HT-29 (cell line): ENCODE measurements around the gene ARRB1. TPM values are rescaled to one million over a fixed set of nuclear protein-coding genes. Genes with fewer than 3 reads are reported as not detected.
"Not testable (repeated sequence)": the region's sequence is repeated elsewhere in the genome, so short reads cannot be mapped to it uniquely, and the experiment has no call there.

Experiments used
- DNase-seq: peaks from one replicate; pipeline ENCODE4 v3.0.0-alpha.2; 2015; ENCODE audit warnings: low spot score
- total RNA-seq: library from RNA; depleted of rRNA; stranded (reverse); fragments of >200 nt; shearing (Covaris generic); gene quantifications from 2 replicates; pipeline ENCODE4 v1.2.3, GENCODE V29; 2014

Gene ARRB1
- total RNA-seq, 1 experiment from 2014 or later: 28.6 TPM

GRCh38 chr11:75344186-75344585 lies 7.3 kb downstream of the ARRB1 start:
- no peak for DNase-seq

- DNase-seq: peak; percentile 93
Measured at GRCh38 chr11:75342966-75343870, 8.2 kb downstream of the ARRB1 start.

GRCh38 chr11:75342231-75342918 lies 9.1 kb downstream of the ARRB1 start:
- no peak for DNase-seq

GRCh38 chr11:75341612-75342011 lies 9.8 kb downstream of the ARRB1 start:
- no peak for DNase-seq

- peak; percentile 38 for DNase-seq
Measured at GRCh38 chr11:75339685-75340409, 11.6 kb downstream of the ARRB1 start.

GRCh38 chr11:75338516-75339208 lies 12.8 kb downstream of the ARRB1 start:
- no peak for DNase-seq

- DNase-seq: peak; percentile 48
Measured at GRCh38 chr11:75337195-75337654, 14.2 kb downstream of the ARRB1 start.

- no peak for DNase-seq
Measured at GRCh38 chr11:75334976-75335375, 16.5 kb downstream of the ARRB1 start.

- DNase-seq: no peak
Measured at GRCh38 chr11:75334402-75334891, 17.0 kb downstream of the ARRB1 start.

GRCh38 chr11:75333807-75334140 lies 17.7 kb downstream of the ARRB1 start:
- DNase-seq: no peak

- no peak for DNase-seq
Measured at GRCh38 chr11:75333022-75333806, 18.2 kb downstream of the ARRB1 start.

- not testable (repeated sequence) for DNase-seq
Measured at GRCh38 chr11:75331761-75332160, 19.7 kb downstream of the ARRB1 start.

- not testable (repeated sequence) for DNase-seq
Measured at GRCh38 chr11:75331304-75331703, 20.2 kb downstream of the ARRB1 start.

- not testable (repeated sequence) for DNase-seq
Measured at GRCh38 chr11:75330886-75331285, 20.6 kb downstream of the ARRB1 start.

- DNase-seq: peak; percentile 64
Measured at GRCh38 chr11:75330291-75330690, 21.2 kb downstream of the ARRB1 start.

GRCh38 chr11:75328426-75329277 lies 22.8 kb downstream of the ARRB1 start:
- DNase-seq: peak; percentile 94

- DNase-seq: no peak
Measured at GRCh38 chr11:75326439-75326810, 25.0 kb downstream of the ARRB1 start.

GRCh38 chr11:75325713-75326438 lies 25.6 kb downstream of the ARRB1 start:
- peak; percentile 69 for DNase-seq

- DNase-seq: no peak
Measured at GRCh38 chr11:75324740-75325139, 26.7 kb downstream of the ARRB1 start.
